ENCODE measurements around the gene HMGCR.

Gene HMGCR

GRCh38 chr5:75389430-75389829 lies 52.4 kb downstream of the HMGCR start:
- DNase-seq = no peak

- no peak for DNase-seq
Measured at GRCh38 chr5:75395277-75395676, 58.3 kb downstream of the HMGCR start.

DNA sequence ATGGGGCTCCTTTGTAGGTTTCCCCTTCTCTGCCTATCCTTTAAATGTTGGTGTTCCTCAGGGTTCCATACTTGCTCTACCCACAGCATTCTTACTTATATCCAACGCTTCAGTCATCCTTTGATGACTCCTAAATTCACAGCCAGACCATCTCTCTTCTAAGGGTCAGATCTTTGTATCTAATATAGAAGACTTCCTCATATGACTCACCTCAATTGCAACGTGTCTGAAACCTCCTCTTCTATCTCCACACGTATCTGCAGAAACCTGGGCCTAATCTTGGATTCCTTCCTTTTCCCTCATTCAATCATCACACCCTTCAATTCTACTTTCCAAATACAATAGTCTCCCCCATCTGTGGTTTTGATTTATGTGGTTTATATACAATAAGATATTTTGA lies 68.3 kb downstream of the HMGCR start:
- DNase-seq = no peak
